GM19438 (cell line): ENCODE results near the gene FAM174A.

ENCODE experiments used
- ATAC-seq: cut with Tn5 transposase; IDR thresholded peaks from one replicate; pipeline ENCODE4 v1.9.1; 2021; ENCODE audit warnings: low read depth; ENCODE audit not compliant: unreplicated experiment

The FAM174A gene

GRCh38 chr5:100535060-100536005 is at the start of gene FAM174A:
TSS of gene FAM174A (plus strand) at chr5:100535374. CDS start at chr5:100535531, 157 bp downstream.
- peak; percentile 99 for ATAC-seq

DNA sequence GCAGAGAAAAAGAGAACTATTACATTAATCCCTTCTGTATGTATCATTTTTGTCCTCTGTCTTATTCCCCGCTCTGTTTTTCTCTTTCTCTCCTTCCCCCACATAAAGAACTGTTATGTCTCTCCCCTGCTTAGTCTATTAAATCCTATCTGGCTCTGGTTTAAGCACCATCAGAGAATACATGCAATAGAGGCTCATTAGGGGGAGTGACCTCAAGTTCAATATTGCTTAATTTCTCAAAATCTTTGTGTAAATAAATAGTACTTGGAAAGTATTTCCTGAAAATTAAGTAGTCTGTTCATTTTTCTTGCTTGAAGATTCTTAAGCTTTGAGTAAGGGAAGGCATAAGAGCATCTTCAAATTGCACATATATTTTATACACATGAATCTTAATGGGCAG is 41.2 kb upstream of the FAM174A start:
- no peak for ATAC-seq

- ATAC-seq, result no peak
Observed at GRCh38 chr5:100496296-100496695, 38.9 kb upstream of the FAM174A start.

- no peak for ATAC-seq
Observed at GRCh38 chr5:100502684-100503083, 32.5 kb upstream of the FAM174A start.

- ATAC-seq, result no peak
Observed at GRCh38 chr5:100505984-100506670, 29.0 kb upstream of the FAM174A start.

DNA sequence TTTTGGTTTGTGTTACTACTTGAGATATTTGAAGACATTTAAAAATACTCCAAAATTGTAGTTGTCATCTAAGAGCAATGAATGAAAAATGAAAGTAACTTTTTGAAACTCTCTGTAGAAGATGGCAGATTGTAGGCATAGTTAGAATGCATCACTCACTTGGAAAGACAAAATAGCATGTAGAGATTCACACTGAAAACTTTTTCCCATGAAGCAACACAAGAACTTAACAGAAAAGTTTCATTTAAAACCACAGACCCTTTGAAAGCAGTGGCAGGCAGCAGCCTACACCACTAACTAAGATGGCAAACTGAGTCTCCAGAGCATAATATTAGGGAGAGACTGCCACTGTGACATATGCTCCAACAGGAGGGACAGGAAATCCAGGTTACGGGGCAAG is 18.9 kb upstream of the FAM174A start:
- ATAC-seq, result no peak

GRCh38 chr5:100517301-100517974 is 17.7 kb upstream of the FAM174A start:
- no peak for ATAC-seq

DNA sequence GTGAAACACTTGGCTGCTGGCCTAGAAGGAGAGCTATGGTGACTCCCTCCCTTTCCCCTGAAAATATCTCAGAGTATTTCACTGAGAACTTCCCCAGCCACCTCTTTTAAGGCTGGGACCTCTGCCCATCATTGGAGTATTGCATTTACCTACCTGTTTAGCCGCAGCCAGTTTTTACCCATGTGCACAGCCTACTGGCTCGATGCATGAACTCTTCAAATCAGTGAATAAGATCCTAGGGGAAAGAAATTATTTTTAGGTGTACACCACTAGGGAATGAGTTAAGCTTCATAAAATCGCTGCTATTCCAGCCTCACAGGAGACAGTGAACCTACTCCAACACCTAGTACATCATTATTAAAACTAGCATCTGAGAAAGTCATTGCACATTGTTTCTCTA is 16.8 kb upstream of the FAM174A start:
- ATAC-seq, result no peak

DNA sequence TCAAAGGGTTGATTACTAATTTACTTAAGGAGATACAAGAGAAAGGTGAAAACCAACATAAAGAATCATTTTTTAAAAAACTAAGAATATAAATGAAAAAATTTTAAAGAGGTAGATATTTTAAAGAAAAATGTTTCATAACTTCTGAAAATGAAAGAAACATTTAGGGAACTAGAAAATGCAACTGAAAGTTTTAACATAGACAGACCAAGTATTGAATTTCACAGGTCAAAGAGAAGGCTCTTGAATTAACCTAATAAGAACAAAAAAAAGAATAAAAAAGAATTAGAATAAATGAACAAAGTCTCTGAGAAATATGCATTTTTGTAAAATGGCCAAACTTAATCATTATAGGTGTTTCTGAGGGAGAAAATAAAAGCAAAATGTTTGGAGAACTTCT is 16.1 kb upstream of the FAM174A start:
- ATAC-seq, result peak; percentile 63

GRCh38 chr5:100520348-100520747 is 14.8 kb upstream of the FAM174A start:
- ATAC-seq, result no peak

GRCh38 chr5:100537946-100538345 is 2.8 kb downstream of the FAM174A start:
- no peak for ATAC-seq

- ATAC-seq, result no peak
Observed at GRCh38 chr5:100539519-100539918, 4.3 kb downstream of the FAM174A start.

DNA sequence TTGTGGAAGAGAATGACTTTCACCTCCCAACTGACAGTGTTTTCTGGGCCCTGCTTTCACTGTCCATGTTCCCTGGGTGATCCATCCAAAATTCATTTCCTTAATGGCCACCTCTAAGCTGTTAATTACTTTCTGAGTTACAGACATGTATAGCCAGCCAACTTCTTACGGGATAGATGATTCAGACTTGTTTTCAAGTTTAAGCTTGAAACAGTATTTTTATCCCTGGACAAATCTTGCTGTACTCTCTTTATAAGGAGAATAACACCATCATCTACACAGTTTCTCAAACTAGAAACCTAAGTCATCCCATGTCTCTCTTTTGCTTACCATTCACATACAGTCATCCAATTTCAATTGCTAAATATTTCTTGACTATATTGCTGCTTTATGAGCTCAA is 6.9 kb downstream of the FAM174A start:
- ATAC-seq, result no peak

GRCh38 chr5:100546001-100546400 is 10.8 kb downstream of the FAM174A start:
- ATAC-seq, result no peak

- ATAC-seq, result peak; percentile 91
Observed at GRCh38 chr5:100550531-100551051, 15.4 kb downstream of the FAM174A start.

GRCh38 chr5:100551183-100551582 is 16.0 kb downstream of the FAM174A start:
- no peak for ATAC-seq

- no peak for ATAC-seq
Observed at GRCh38 chr5:100553209-100553608, 18.0 kb downstream of the FAM174A start.

- ATAC-seq, result no peak
Observed at GRCh38 chr5:100560860-100561259, 25.7 kb downstream of the FAM174A start.

DNA sequence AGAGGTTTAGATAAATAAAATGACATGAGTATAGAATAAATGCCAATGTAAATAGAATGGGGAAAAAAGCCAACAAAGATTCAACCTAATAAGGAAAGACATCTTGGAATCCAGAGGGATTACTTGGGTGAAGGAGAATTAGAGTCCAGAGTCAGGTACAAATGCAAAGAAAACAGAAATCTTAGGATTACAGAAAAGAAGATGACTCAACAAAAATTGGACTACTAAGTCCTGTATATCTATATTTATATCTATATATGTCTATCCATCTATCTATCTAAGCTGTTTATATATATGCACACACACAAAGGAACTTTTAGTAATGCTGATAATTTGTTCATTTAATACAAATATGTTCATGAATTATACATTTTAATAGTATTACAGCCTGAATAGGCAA is 27.6 kb downstream of the FAM174A start:
- ATAC-seq, result no peak

DNA sequence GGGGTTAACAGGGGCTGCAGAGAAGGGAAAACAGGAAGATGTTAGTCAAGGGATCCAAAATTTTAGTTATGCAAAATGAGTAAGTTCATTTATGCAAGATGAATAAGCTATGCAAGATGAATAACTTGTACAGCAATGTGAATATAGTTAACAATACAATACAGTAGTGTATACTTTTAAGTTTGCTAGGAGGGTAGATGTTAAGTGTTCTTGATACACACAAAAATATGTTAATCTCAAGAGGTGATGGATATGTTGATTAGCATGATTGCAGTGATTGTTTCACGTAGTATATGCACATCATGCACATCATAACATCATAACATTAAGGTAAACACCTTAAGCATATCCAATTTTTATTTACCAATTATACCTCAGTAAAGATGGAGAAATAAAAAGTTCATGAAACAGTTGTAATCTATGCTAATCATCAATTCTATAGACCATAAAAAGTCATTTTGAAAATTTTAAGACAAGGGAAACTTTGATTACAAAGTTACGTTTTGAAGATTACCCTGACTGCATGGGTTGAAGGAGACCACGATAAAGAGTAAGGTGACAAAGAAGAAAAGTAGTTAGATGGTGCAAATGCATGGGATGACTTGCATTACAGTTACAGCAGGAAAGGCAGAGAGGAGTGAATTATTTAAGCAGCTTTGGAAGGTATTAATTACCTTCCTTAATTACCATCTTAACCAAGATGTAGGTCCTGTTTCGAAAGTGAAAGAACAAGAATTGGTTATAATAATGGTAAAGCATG is 31.4 kb downstream of the FAM174A start:
- no peak for ATAC-seq
